EL (cell line): ENCODE measurements around the gene IGSF22.
A peak's percentile ranks its signal among the peaks of the same experiment; 100 is the strongest.
"Not testable (repeated sequence)": the region's sequence is repeated elsewhere in the genome, so short reads cannot be mapped to it uniquely, and the experiment has no call there.

ENCODE experiments used
- DNase-seq: peaks from one replicate; pipeline ENCODE4 v3.0.0-alpha.2; 2016

Gene IGSF22

GRCh38 chr11:18681949-18682348, 44.0 kb downstream of the IGSF22 start:
- DNase-seq: peak; percentile 34

- DNase-seq: no peak
Measured at GRCh38 chr11:18677560-18677959, 48.4 kb downstream of the IGSF22 start.

GRCh38 chr11:18676803-18677202, 49.2 kb downstream of the IGSF22 start:
- DNase-seq: no peak

- DNase-seq: peak; percentile 38
Measured at GRCh38 chr11:18672209-18672608, 53.8 kb downstream of the IGSF22 start.

- DNase-seq: no peak
Measured at GRCh38 chr11:18671246-18671645, 54.7 kb downstream of the IGSF22 start.

- DNase-seq: no peak
Measured at GRCh38 chr11:18669711-18670110, 56.3 kb downstream of the IGSF22 start.

- DNase-seq: peak; percentile 48
Measured at GRCh38 chr11:18669219-18669596, 56.8 kb downstream of the IGSF22 start.

- DNase-seq: peak; percentile 6
Measured at GRCh38 chr11:18668131-18668530, 57.9 kb downstream of the IGSF22 start.

- DNase-seq: not testable (repeated sequence)
Measured at GRCh38 chr11:18665353-18665872, 60.6 kb downstream of the IGSF22 start.

- DNase-seq: no peak
Measured at GRCh38 chr11:18657673-18658072, 68.3 kb downstream of the IGSF22 start.
